ENCODE results near the gene FCGR3A. TPM values are rescaled to one million over a fixed set of nuclear protein-coding genes. Genes with fewer than 3 reads are reported as not detected.

The FCGR3A gene
- polyA plus RNA-seq, 1 donor (not counting 4 experiments of a cell fraction or from before 2014, with no cell fraction given) = not detected

- H3K4me2 ChIP-seq (ENCODE audit: control insufficient read depth, extremely low read depth, insufficient read depth, low read depth, low read length) = no peak overlapping the region
- H3K9me3 ChIP-seq (ENCODE audit: control insufficient read depth, low read depth, low read length) = no peaks in the 10 kb centered on the region
- dilution Hi-C loops (cut with MboI; ENCODE audit: extremely low pct_ligation_motif_present, low sequenced_read_pairs) = no loop called here
- DNase-seq (ENCODE audit: low read depth, low spot score) (no peak), FAIRE-seq (no peak)
- H3K9ac ChIP-seq (ENCODE audit: control insufficient read depth, extremely low read depth, insufficient read depth, low read length) = no peak overlapping the region
- TF ChIP-seq EZH2 (IDR thresholded peaks at IDR 0.05; ENCODE audit: low read length) (no peak), CTCF (optimal IDR thresholded peaks at IDR 0.05 in 1 of 3, IDR thresholded peaks at IDR 0.05 in 1 of 3, conservative IDR thresholded peaks at IDR 0.05 in 1 of 3; ENCODE audit: extremely low read depth in 1 of 3, insufficient read depth in 2 of 3, low read length in 3 of 3) (no peak)
- H3K27me3 ChIP-seq (ENCODE audit: control insufficient read depth, extremely low read depth, insufficient read depth, low read length) = no peaks in the 10 kb centered on the region
- no peaks in the 10 kb centered on the region for H3K4me1 ChIP-seq (ENCODE audit: control insufficient read depth, extremely low read depth, insufficient read depth, low read length)
- H3K9me1 ChIP-seq (ENCODE audit: control insufficient read depth, extremely low read depth, insufficient read depth, low read length) = no peaks in the 10 kb centered on the region
- no peaks in the 10 kb centered on the region for H3K79me2 ChIP-seq (ENCODE audit: control insufficient read depth, insufficient read depth, low read length)
- H2AFZ ChIP-seq (ENCODE audit: control insufficient read depth, low read length) = no peak overlapping the region
- no peak overlapping the region for H3K4me3 ChIP-seq (ENCODE audit: control insufficient read depth in 2 of 3, extremely low read depth in 1 of 3, insufficient read depth in 2 of 3, low read depth in 1 of 3, low read length in 3 of 3)
- no peak overlapping the region for H3K27ac ChIP-seq (ENCODE audit: control insufficient read depth, insufficient read depth, low read length)
- H3K36me3 ChIP-seq (ENCODE audit: control insufficient read depth in 2 of 2, extremely low read depth in 1 of 2, insufficient read depth in 2 of 2, low read length in 2 of 2) = no peaks in the 10 kb centered on the region
- H4K20me1 ChIP-seq (ENCODE audit: control insufficient read depth, extremely low read depth, insufficient read depth, low read length) = no peaks in the 10 kb centered on the region
Observed at GRCh38 chr1:161505686-161506085, 43.9 kb downstream of the FCGR3A start.

GRCh38 chr1:161503394-161503748, 46.2 kb downstream of the FCGR3A start:
- no peaks in the 10 kb centered on the region for H3K4me1 ChIP-seq (ENCODE audit: control insufficient read depth, extremely low read depth, insufficient read depth, low read length)
- no peaks in the 10 kb centered on the region for H3K9me3 ChIP-seq (ENCODE audit: control insufficient read depth, low read depth, low read length)
- no peaks in the 10 kb centered on the region for H4K20me1 ChIP-seq (ENCODE audit: control insufficient read depth, extremely low read depth, insufficient read depth, low read length)
- H3K4me2 ChIP-seq (ENCODE audit: control insufficient read depth, extremely low read depth, insufficient read depth, low read depth, low read length) = no peak overlapping the region
- no peak overlapping the region for H3K4me3 ChIP-seq (ENCODE audit: control insufficient read depth in 2 of 3, extremely low read depth in 1 of 3, insufficient read depth in 2 of 3, low read depth in 1 of 3, low read length in 3 of 3)
- no peak overlapping the region for H2AFZ ChIP-seq (ENCODE audit: control insufficient read depth, low read length)
- H3K27me3 ChIP-seq (ENCODE audit: control insufficient read depth, extremely low read depth, insufficient read depth, low read length) = peaks cover 3% of the 10 kb centered on the region
- H3K36me3 ChIP-seq (ENCODE audit: control insufficient read depth in 2 of 2, extremely low read depth in 1 of 2, insufficient read depth in 2 of 2, low read length in 2 of 2) = no peaks in the 10 kb centered on the region
- no peak overlapping the region for H3K9ac ChIP-seq (ENCODE audit: control insufficient read depth, extremely low read depth, insufficient read depth, low read length)
- TF ChIP-seq CTCF (optimal IDR thresholded peaks at IDR 0.05 in 1 of 3, IDR thresholded peaks at IDR 0.05 in 1 of 3, conservative IDR thresholded peaks at IDR 0.05 in 1 of 3; ENCODE audit: extremely low read depth in 1 of 3, insufficient read depth in 2 of 3, low read length in 3 of 3) (no peak), EZH2 (IDR thresholded peaks at IDR 0.05; ENCODE audit: low read length) (no peak)
- no peak for FAIRE-seq
- no peak for DNase-seq (ENCODE audit: low read depth, low spot score)
- no peaks in the 10 kb centered on the region for H3K9me1 ChIP-seq (ENCODE audit: control insufficient read depth, extremely low read depth, insufficient read depth, low read length)
- dilution Hi-C loops (cut with MboI; ENCODE audit: extremely low pct_ligation_motif_present, low sequenced_read_pairs) = no loop called here
- H3K27ac ChIP-seq (ENCODE audit: control insufficient read depth, insufficient read depth, low read length) = no peak overlapping the region
- H3K79me2 ChIP-seq (ENCODE audit: control insufficient read depth, insufficient read depth, low read length) = no peaks in the 10 kb centered on the region

Measured in keratinocyte (primary cell).